Stomach smooth muscle (tissue), 2 donors: ENCODE results near the gene ATP6V1C2.

Experiments used
- H3K27ac ChIP-seq: one replicate; pipeline ENCODE4 v1.7.0; 2013; ENCODE audit warnings: mild to moderate bottlenecking, low read length, inconsistent platforms
- H3K27me3 ChIP-seq, 2 donors: one replicate each; pipeline ENCODE4 v1.7.0; 2013; ENCODE audit warnings: low read length in 2 of 2; ENCODE audit not compliant: insufficient read depth in 2 of 2, control insufficient read depth in 1 of 2
- H3K36me3 ChIP-seq, 2 donors: one replicate each; pipeline ENCODE4 v1.7.0; 2013; ENCODE audit warnings: low read length in 2 of 2; ENCODE audit not compliant: control insufficient read depth in 2 of 2, insufficient read depth in 2 of 2
- H3K4me1 ChIP-seq: one replicate; pipeline ENCODE4 v1.7.0; 2013; ENCODE audit warnings: low read length; ENCODE audit not compliant: control insufficient read depth, insufficient read depth
- H3K4me3 ChIP-seq, 2 donors: one replicate each; pipeline ENCODE4 v1.7.0; 2013; ENCODE audit warnings: low read length in 2 of 2
- H3K9ac ChIP-seq, 2 donors: one replicate each; pipeline ENCODE4 v1.7.0; 2013; ENCODE audit warnings: low read length in 2 of 2, mild to moderate bottlenecking in 1 of 2
- H3K9me3 ChIP-seq, 2 donors: one replicate each; pipeline ENCODE4 v1.7.0; 2013; ENCODE audit warnings: low read length in 2 of 2; ENCODE audit not compliant: control insufficient read depth in 2 of 2
- donor health status: healthy.
- donor health status: Pancreatic carcinoma.

ATP6V1C2 gene

GRCh38 chr2:10704034-10704594 is 17.3 kb upstream of the ATP6V1C2 start:
- no peaks in the 10 kb centered on the region for H3K36me3 ChIP-seq
- peaks cover 5 to 9% of the 10 kb centered on the region in 2 donors for H3K27me3 ChIP-seq
- no peaks in the 10 kb centered on the region for H3K9me3 ChIP-seq
- H3K9ac ChIP-seq, result no peak overlapping the region
- no peak overlapping the region for H3K4me3 ChIP-seq
- H3K27ac ChIP-seq, result no peak overlapping the region
- H3K4me1 ChIP-seq, result no peaks in the 10 kb centered on the region

- Histone ChIP-seq H3K27me3 (peaks cover 10 to 12% of the 10 kb centered on the region in 2 donors), H3K9me3 (no peaks in the 10 kb centered on the region), H3K27ac (no peak overlapping the region), H3K4me3 (no peak overlapping the region), H3K4me1 (no peaks in the 10 kb centered on the region), H3K9ac (no peak overlapping the region), H3K36me3 (no peaks in the 10 kb centered on the region)
Observed at GRCh38 chr2:10706033-10706432, 15.4 kb upstream of the ATP6V1C2 start.

DNA sequence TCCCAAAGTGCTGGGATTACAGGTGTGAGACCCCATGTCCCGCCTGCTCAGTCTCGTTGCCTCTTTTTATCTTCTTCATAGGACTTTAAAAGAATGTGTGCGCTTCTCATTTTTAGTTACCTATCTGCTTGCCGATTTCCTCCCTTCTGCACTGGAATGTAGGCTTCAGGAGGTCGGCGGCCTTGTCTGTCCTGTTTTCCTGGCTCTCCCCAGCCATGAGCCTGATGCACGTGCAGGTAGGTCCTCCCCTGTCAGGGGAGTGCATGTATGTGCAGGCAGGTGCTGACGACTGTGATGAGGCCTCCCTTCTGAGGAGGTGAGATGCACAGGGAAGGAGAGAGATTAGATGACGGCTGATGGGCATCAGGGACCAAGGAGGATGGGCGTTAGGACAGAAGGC is 13.6 kb upstream of the ATP6V1C2 start:
- Histone ChIP-seq H3K9ac (no peak overlapping the region), H3K36me3 (no peaks in the 10 kb centered on the region), H3K27ac (no peak overlapping the region), H3K4me1 (no peaks in the 10 kb centered on the region), H3K4me3 (no peak overlapping the region), H3K27me3 (peaks cover 10 to 12% of the 10 kb centered on the region in 2 donors), H3K9me3 (no peaks in the 10 kb centered on the region)

GRCh38 chr2:10709290-10709939 is 12.0 kb upstream of the ATP6V1C2 start:
- H3K27ac ChIP-seq, result no peak overlapping the region
- no peaks in the 10 kb centered on the region for H3K9me3 ChIP-seq
- H3K4me1 ChIP-seq, result no peaks in the 10 kb centered on the region

DNA sequence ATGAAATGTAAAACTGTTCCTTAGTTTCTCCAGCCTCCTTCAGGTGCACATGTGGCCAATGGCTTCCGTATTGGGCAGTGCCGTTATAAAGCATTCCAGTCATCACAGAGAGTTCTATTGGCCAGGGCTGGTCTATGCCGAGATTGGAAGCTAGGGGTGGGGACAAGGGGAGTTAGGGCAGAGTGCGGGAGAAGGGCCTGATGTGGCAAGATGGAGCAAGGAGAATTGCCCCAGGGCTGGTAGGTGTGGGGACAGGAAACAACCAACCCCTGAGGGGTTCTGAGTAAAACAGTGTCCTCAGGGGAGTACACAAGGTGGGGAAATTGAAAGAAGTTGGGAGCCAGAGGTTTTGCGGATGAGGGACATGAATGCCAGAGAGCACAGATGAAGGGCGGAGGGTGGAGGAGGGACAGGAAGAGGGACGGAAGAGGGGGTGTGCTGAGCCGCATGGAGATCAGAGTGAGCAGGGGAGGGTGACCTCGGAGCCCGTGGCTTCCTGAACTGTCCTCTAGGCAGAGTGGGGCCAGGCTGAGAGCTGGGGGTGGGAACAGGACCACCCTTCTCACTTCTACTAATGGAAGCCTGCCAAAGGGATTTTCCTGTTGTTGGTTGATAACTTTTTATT is 9.1 kb upstream of the ATP6V1C2 start:
- Histone ChIP-seq H3K9ac (no peak overlapping the region), H3K4me3 (no peak overlapping the region), H3K4me1 (no peaks in the 10 kb centered on the region), H3K9me3 (no peaks in the 10 kb centered on the region), H3K36me3 (no peaks in the 10 kb centered on the region), H3K27me3 (peaks cover 9 to 10% of the 10 kb centered on the region in 2 donors), H3K27ac (no peak overlapping the region)

More at GRCh38 chr2:10709290-10709939, 12.0 kb upstream of the ATP6V1C2 start:
- Histone ChIP-seq H3K27me3 (peaks cover 10 to 12% of the 10 kb centered on the region in 2 donors), H3K9ac (no peak overlapping the region), H3K4me3 (no peak overlapping the region), H3K36me3 (no peaks in the 10 kb centered on the region)

- H3K4me3 ChIP-seq, result no peak overlapping the region
- H3K27me3 ChIP-seq, result peaks cover 4 to 8% of the 10 kb centered on the region in 2 donors
- H3K4me1 ChIP-seq, result peaks cover 6% of the 10 kb centered on the region
- H3K9me3 ChIP-seq, result no peaks in the 10 kb centered on the region
- no peak overlapping the region for H3K9ac ChIP-seq
- no peaks in the 10 kb centered on the region for H3K36me3 ChIP-seq
- no peak overlapping the region for H3K27ac ChIP-seq
Observed at GRCh38 chr2:10716581-10716980, 4.8 kb upstream of the ATP6V1C2 start.

DNA sequence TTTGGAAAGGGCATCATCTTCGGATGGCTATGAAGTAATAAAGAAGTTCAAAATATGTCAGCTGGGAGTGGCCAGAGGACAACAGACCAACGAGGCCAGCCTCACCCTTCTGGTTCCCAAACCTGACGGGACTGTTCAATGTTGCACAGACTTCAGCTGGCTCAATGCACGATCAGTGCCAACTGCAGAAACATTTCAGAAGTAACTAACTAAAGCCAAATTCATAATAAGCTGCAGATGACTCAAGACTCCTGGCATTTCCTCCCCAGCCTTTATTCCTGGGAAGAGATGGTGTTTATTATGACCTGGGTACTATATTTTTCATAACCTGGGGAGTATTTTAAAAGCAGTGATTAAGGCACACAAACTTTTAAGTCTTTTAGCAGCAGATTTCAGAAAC is 3.8 kb upstream of the ATP6V1C2 start:
- Histone ChIP-seq H3K27ac (peak overlapping the region; percentile 46), H3K9ac (peak overlapping the region in 1 of 2 donors; percentile 1), H3K4me1 (peaks cover 15% of the 10 kb centered on the region), H3K27me3 (peaks cover 10 to 19% of the 10 kb centered on the region in 2 donors), H3K36me3 (no peaks in the 10 kb centered on the region), H3K4me3 (no peak overlapping the region), H3K9me3 (no peaks in the 10 kb centered on the region)

GRCh38 chr2:10720306-10720705 is 1.1 kb upstream of the ATP6V1C2 start:
- H3K27me3 ChIP-seq, result peaks cover 26 to 27% of the 10 kb centered on the region in 2 donors
- H3K9me3 ChIP-seq, result no peaks in the 10 kb centered on the region
- no peak overlapping the region for H3K9ac ChIP-seq
- no peak overlapping the region for H3K27ac ChIP-seq
- H3K36me3 ChIP-seq, result no peaks in the 10 kb centered on the region
- no peak overlapping the region for H3K4me3 ChIP-seq
- H3K4me1 ChIP-seq, result peaks cover 15% of the 10 kb centered on the region

DNA sequence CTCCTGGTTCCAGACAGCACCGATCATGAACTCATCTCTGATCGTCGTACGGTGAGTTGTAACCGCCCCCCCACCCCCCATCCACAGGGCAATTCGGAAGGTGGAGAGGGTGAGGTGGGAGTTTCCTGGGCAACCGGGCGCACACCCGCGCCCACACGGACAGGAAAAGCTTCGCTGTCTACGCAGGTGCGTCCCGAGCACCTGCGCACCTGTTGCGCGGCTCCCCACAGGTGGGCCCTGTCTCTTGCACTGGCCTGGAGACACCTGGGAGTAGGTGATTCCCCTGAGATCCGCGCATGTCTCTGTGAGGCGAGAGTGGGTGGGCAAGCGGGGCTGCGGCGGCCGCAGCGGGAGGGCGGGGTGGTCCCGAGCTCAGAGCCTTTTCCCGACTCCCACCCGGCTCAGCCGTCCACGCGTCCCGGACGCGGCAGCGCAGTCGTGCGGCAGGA is 459 bp upstream of the ATP6V1C2 start:
- Histone ChIP-seq H3K9ac (no peak overlapping the region), H3K4me3 (peak overlapping the region; percentile 22 to 74), H3K27ac (no peak overlapping the region)

DNA sequence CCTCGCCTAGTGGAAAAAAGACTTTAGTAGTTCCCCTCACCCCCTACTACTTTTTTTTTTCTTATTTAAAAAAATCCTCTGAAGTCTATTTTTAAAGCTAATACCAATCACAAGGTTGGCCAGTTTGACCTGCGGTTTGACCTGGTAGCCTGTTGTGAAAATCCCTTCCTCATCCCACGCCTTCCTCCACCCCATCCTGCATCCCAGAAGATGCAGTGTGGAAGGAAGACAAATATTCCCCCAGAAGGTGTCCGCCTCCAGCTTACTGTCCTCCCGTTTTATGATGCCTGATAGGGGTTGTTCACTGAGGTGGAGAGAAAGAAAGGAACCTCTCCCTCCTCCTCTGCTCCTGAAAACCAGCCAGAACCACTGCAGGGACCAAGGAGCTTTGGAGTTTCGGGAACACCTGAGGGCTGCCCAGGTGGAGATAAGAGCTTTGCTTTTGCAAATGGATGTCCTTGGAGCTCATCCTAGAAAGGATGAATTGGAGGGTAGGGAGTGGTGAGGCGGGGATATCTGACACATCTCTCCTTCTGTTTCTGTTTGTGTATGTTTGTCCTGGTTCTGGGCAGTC is 909 bp downstream of the ATP6V1C2 start:
- no peak overlapping the region for H3K27ac ChIP-seq
- peaks cover 15% of the 10 kb centered on the region for H3K4me1 ChIP-seq
- H3K36me3 ChIP-seq, result no peaks in the 10 kb centered on the region
- H3K9ac ChIP-seq, result no peak overlapping the region
- no peaks in the 10 kb centered on the region for H3K9me3 ChIP-seq
- peak overlapping the region; percentile 55 to 74 for H3K4me3 ChIP-seq
- H3K27me3 ChIP-seq, result peaks cover 34 to 38% of the 10 kb centered on the region in 2 donors

More for the DNA sequence above, 459 bp upstream of the ATP6V1C2 start:
- Histone ChIP-seq H3K4me1 (peaks cover 15% of the 10 kb centered on the region), H3K27me3 (peaks cover 28 to 30% of the 10 kb centered on the region in 2 donors), H3K9me3 (no peaks in the 10 kb centered on the region), H3K36me3 (no peaks in the 10 kb centered on the region)
